ENCODE measurements around the gene APOL5. TPM values are rescaled to one million over a fixed set of nuclear protein-coding genes. Genes with fewer than 3 reads are reported as not detected.

APOL5 gene
- total RNA-seq, 2 experiments from 2014 or later = not detected

DNA sequence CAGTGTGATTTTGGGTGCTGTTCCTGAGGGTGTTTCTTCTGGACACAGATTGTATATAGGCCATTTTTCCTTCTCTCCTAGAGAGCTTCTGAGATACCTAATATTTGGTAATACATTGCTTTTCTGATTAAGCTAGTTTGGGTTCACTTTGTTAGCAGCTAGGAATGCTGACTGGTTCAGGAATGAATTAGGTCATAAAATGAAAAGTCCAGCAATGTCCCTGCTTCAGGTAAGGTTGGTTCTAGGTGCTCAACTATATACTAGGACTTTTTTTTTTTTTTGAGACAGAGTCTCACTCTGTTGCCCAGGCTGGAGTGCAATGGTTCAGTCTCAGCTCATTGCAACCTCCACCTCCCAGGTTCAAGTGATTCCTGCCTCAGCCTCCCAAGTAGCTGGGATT lies 32.9 kb upstream of the APOL5 start:
- H3K4me3 ChIP-seq (ENCODE audit: low read length) = no peak overlapping the region
- POLR2A ChIA-PET = interaction anchor here (0.6 to 1.1 kb wide), 4 partner anchors 20 to 748 kb away, joined by 3 to 4 read pairs (median 3); partner anchors contain the start of gene APOL6
- no peaks in the 10 kb centered on the region for H3K4me1 ChIP-seq (ENCODE audit: insufficient read depth, low read length)
- H3K27ac ChIP-seq (ENCODE audit: low read depth in 1 of 2, low read length in 2 of 2) = no peak overlapping the region
- no peaks in the 10 kb centered on the region for H3K27me3 Mint-ChIP-seq
- no peak for DNase-seq
- intact Hi-C loops (cut with DNase I, micrococcal nuclease) = no loop called here
- no peaks in the 10 kb centered on the region for H3K9me3 Mint-ChIP-seq
- CTCF ChIA-PET = no interaction called here
- H3K9me3 ChIP-seq (ENCODE audit: control insufficient read depth in 1 of 2, insufficient read depth in 1 of 2, low read length in 2 of 2) = peaks cover 0 to 3% of the 10 kb centered on the region in 2 experiments
- H3K27me3 ChIP-seq (ENCODE audit: control insufficient read depth in 1 of 2, insufficient read depth in 2 of 2, low read length in 2 of 2) = no peaks in the 10 kb centered on the region
- H3K36me3 ChIP-seq (ENCODE audit: insufficient read depth, low read length) = no peaks in the 10 kb centered on the region
- no peaks in the 10 kb centered on the region for H3K4me1 Mint-ChIP-seq (ENCODE audit: low read depth)
- TF ChIP-seq, protein P1, sequence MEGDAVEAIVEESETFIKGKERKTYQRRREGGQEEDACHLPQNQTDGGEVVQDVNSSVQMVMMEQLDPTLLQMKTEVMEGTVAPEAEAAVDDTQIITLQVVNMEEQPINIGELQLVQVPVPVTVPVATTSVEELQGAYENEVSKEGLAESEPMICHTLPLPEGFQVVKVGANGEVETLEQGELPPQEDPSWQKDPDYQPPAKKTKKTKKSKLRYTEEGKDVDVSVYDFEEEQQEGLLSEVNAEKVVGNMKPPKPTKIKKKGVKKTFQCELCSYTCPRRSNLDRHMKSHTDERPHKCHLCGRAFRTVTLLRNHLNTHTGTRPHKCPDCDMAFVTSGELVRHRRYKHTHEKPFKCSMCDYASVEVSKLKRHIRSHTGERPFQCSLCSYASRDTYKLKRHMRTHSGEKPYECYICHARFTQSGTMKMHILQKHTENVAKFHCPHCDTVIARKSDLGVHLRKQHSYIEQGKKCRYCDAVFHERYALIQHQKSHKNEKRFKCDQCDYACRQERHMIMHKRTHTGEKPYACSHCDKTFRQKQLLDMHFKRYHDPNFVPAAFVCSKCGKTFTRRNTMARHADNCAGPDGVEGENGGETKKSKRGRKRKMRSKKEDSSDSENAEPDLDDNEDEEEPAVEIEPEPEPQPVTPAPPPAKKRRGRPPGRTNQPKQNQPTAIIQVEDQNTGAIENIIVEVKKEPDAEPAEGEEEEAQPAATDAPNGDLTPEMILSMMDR (IDR thresholded peaks at IDR 0.05) = no peak
- H3K27ac Mint-ChIP-seq = no peak overlapping the region
- ATAC-seq (ENCODE audit: poor library complexity) = no peak
- H3K36me3 Mint-ChIP-seq (ENCODE audit: low read depth) = no peaks in the 10 kb centered on the region
- no peak overlapping the region for H3K4me3 Mint-ChIP-seq

DNA sequence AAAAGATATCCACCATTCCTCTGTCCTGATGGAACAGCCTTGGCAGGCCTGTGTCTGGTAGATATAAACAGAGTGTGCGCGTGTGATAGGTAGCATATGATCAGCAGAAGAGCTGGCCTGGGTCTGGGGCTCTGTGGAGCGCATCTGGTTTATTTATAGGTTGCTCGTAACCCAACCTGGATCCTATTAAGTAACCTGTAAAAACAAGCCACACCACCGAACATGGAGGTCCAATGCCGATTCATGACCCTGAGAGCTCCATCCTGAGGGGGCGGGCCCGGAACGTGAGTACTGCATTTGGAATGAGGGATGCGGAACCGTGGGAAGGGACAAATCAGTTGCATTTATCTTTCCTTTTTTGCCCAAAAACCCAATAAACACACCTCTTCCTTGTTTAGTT lies 31.9 kb upstream of the APOL5 start:
- Mint-ChIP-seq H3K9me3 (no peaks in the 10 kb centered on the region), H3K27me3 (no peaks in the 10 kb centered on the region), H3K4me3 (no peak overlapping the region), H3K27ac (no peak overlapping the region), H3K36me3 (ENCODE audit: low read depth) (no peaks in the 10 kb centered on the region), H3K4me1 (ENCODE audit: low read depth) (no peaks in the 10 kb centered on the region)
- intact Hi-C loops (cut with DNase I, micrococcal nuclease) = no loop called here
- peaks cover 0 to 3% of the 10 kb centered on the region in 2 experiments for H3K9me3 ChIP-seq (ENCODE audit: control insufficient read depth in 1 of 2, insufficient read depth in 1 of 2, low read length in 2 of 2)
- no peaks in the 10 kb centered on the region for H3K27me3 ChIP-seq (ENCODE audit: control insufficient read depth in 1 of 2, insufficient read depth in 2 of 2, low read length in 2 of 2)
- H3K4me3 ChIP-seq (ENCODE audit: low read length) = no peak overlapping the region
- ChIA-PET CTCF (no interaction called here), POLR2A (no interaction called here)
- TF ChIP-seq, protein P1 (IDR thresholded peaks at IDR 0.05) = no peak
- no peak overlapping the region for H3K27ac ChIP-seq (ENCODE audit: low read depth in 1 of 2, low read length in 2 of 2)
- ATAC-seq (ENCODE audit: poor library complexity) (no peak), DNase-seq (no peak)
- no peaks in the 10 kb centered on the region for H3K4me1 ChIP-seq (ENCODE audit: insufficient read depth, low read length)
- no peaks in the 10 kb centered on the region for H3K36me3 ChIP-seq (ENCODE audit: insufficient read depth, low read length)

DNA sequence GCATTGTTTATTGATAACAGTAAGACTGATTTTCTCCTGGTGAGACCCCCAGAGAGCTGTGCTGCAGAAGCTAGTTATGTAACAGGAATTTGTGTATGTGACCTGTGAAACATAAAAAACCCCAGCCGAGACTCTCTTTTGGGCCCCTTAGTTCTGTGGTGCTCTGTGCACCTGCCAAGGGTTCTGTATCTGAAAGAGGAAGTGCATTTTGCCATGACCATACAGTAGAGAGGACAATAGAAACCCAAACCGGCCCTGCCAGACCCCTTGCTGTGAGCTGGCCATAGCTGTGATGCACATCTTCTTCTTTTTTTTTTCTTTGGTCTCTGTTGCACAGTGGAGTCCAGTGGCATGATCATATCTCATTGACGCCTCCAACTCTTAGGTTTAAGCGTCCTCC lies 31.4 kb upstream of the APOL5 start:
- Mint-ChIP-seq H3K36me3 (ENCODE audit: low read depth) (no peaks in the 10 kb centered on the region), H3K27ac (no peak overlapping the region), H3K27me3 (no peaks in the 10 kb centered on the region), H3K4me1 (ENCODE audit: low read depth) (no peaks in the 10 kb centered on the region), H3K4me3 (no peak overlapping the region), H3K9me3 (no peaks in the 10 kb centered on the region)
- Histone ChIP-seq H3K27me3 (ENCODE audit: control insufficient read depth in 1 of 2, insufficient read depth in 2 of 2, low read length in 2 of 2) (no peaks in the 10 kb centered on the region), H3K9me3 (ENCODE audit: control insufficient read depth in 1 of 2, insufficient read depth in 1 of 2, low read length in 2 of 2) (peaks cover 0 to 3% of the 10 kb centered on the region in 2 experiments), H3K36me3 (ENCODE audit: insufficient read depth, low read length) (no peaks in the 10 kb centered on the region), H3K4me3 (ENCODE audit: low read length) (no peak overlapping the region), H3K4me1 (ENCODE audit: insufficient read depth, low read length) (no peaks in the 10 kb centered on the region), H3K27ac (ENCODE audit: low read depth in 1 of 2, low read length in 2 of 2) (no peak overlapping the region)
- TF ChIP-seq, protein P1 (IDR thresholded peaks at IDR 0.05) = no peak
- ChIA-PET CTCF (no interaction called here), POLR2A (no interaction called here)
- intact Hi-C loops (cut with DNase I, micrococcal nuclease) = no loop called here
- DNase-seq (no peak), ATAC-seq (ENCODE audit: poor library complexity) (no peak)
